WERI-Rb-1 (cell line): ENCODE measurements around the gene PDCD1LG2.

Experiments
- DNase-seq: peaks from one replicate; pipeline ENCODE4 v3.0.0-alpha.2; 2020
- H3K27ac ChIP-seq: fragments of 250-450 bp; sonication (Bioruptor Pico); 2 replicates; pipeline ENCODE4 v1.5.1; 2020; ENCODE audit warnings: mild to moderate bottlenecking, moderate library complexity
- H3K27me3 ChIP-seq: fragments of 250-450 bp; sonication (Bioruptor Pico); 2 replicates; pipeline ENCODE4 v1.5.1; 2021; ENCODE audit warnings: mild to moderate bottlenecking, low read depth, moderate library complexity; ENCODE audit not compliant: insufficient read depth, severe bottlenecking
- H3K36me3 ChIP-seq: fragments of 250-450 bp; sonication (Bioruptor Pico); 2 replicates; pipeline ENCODE4 v1.5.1; 2020; ENCODE audit warnings: mild to moderate bottlenecking, moderate library complexity
- H3K4me3 ChIP-seq: 2 replicates; pipeline ENCODE4 v1.5.1; 2011; ENCODE audit warnings: low read depth, mild to moderate bottlenecking, control low read depth, low read length
- H3K9me3 ChIP-seq: fragments of 250-450 bp; sonication (Bioruptor Pico); 2 replicates; pipeline ENCODE4 v1.5.1; 2021; ENCODE audit warnings: mild to moderate bottlenecking, moderate library complexity; ENCODE audit not compliant: severe bottlenecking
- TF ChIP-seq, protein P1 (sequence below): IDR thresholded peaks from 2 replicates; pipeline ENCODE4 v1.5.1; 2011; ENCODE audit warnings: low read depth, mild to moderate bottlenecking, control low read depth, inconsistent platforms, low read length

The PDCD1LG2 gene

DNA sequence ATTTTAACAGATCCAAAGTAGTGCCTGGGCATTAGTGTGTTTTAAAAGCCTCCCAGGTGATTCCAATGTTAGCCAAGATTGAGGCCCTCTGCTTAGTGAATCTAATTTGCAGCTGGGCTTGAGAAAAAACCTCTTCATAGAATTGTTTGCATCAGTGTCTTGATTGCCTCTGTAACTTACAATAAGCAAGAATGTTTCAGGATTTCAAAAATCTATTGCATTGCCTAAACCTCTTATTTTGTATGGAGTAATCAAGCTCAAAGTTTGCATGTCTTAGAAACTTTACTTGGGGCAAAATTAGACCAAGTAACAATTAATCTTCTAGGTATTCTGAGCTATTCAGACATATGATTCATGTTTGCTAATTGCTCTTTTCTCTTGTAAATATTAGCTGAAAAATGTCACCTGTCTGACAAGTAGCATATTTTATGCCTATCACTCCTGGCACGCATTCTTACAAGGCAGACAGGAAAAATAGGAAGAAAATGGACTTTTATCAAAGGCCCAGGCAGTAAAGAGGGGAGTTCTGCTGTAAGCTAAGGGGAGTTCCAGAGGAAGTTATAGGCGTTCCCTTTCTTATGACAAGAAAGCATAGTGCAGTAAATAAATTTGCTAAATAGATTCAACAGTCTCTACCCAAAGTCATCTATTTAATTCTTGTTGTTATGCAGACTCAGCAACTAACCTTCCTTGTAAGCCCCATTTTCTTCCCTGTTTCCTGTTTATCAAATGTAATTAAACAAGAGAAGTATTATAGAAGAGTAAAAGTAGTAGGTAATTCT, 21.0 kb downstream of the PDCD1LG2 start:
- H3K36me3 ChIP-seq = no peaks in the 10 kb centered on the region
- TF ChIP-seq, protein P1, sequence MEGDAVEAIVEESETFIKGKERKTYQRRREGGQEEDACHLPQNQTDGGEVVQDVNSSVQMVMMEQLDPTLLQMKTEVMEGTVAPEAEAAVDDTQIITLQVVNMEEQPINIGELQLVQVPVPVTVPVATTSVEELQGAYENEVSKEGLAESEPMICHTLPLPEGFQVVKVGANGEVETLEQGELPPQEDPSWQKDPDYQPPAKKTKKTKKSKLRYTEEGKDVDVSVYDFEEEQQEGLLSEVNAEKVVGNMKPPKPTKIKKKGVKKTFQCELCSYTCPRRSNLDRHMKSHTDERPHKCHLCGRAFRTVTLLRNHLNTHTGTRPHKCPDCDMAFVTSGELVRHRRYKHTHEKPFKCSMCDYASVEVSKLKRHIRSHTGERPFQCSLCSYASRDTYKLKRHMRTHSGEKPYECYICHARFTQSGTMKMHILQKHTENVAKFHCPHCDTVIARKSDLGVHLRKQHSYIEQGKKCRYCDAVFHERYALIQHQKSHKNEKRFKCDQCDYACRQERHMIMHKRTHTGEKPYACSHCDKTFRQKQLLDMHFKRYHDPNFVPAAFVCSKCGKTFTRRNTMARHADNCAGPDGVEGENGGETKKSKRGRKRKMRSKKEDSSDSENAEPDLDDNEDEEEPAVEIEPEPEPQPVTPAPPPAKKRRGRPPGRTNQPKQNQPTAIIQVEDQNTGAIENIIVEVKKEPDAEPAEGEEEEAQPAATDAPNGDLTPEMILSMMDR = no peak
- no peak overlapping the region for H3K27ac ChIP-seq

DNA sequence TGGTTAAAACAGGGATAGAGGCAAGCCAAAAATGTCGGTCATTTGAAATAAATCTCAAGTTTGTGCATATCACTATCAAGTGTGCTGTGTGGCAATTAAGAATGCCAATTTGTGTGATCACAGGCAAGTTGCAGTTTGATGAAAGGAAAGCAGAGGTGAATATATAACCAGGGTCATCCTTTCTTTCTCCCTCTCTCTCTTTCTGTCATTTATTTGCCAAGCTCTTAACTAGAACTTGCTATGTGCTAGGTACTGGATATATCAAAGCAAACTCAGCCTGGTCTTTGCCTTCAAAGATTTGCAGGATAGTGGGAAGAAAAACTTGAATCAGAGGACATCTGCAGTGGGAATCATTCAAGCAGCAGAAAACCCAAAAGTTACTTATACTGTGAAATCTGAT, 22.0 kb downstream of the PDCD1LG2 start:
- Histone ChIP-seq H3K27me3 (no peaks in the 10 kb centered on the region), H3K27ac (no peak overlapping the region), H3K4me3 (no peak overlapping the region), H3K9me3 (no peaks in the 10 kb centered on the region), H3K36me3 (no peaks in the 10 kb centered on the region)
- TF ChIP-seq, protein P1 = no peak
- DNase-seq = no peak

More for the DNA sequence above, 21.0 kb downstream of the PDCD1LG2 start:
- no peak for DNase-seq
- H3K27me3 ChIP-seq = no peaks in the 10 kb centered on the region
- no peak overlapping the region for H3K4me3 ChIP-seq
- H3K9me3 ChIP-seq = no peaks in the 10 kb centered on the region

DNA sequence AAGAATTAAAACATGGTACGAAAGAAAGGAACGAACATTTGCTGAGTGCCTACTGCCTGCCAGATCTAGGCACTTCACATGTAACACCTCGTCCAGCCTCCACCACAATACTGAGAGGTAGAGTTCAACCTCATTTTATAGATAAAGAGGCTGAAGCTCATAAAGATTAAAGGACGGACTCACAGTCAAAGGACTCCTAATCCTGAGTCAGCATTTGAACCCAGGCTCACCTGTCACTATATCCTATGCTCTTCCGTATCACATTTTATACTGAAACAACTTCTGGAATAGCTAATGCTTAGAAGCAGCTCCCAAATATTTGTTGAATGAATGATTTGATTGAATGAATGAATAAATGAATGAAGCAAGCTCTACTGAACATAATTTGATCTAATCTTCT, 22.5 kb downstream of the PDCD1LG2 start:
- no peak for DNase-seq
- Histone ChIP-seq H3K36me3 (no peaks in the 10 kb centered on the region), H3K27ac (no peak overlapping the region), H3K9me3 (no peaks in the 10 kb centered on the region), H3K27me3 (no peaks in the 10 kb centered on the region), H3K4me3 (no peak overlapping the region)
- TF ChIP-seq, protein P1 = no peak

DNA sequence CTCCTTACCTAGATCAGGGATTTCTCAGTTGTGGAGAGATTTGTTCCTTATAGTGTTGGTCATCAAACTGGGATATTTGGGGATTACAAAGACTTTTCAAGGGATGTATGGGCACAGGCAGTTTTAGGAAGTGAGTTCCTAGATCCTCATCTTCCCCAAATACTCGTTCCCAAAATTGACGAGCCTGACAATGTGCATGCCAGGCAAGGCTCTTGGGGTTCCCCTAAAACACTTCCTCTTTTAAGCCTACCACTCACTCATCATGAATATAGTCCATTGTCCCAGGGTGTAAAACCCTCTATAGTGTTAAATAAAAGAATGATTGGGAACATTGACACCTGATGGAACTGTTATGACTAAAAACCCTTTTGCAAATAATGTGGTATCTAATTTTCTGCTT, 26.4 kb downstream of the PDCD1LG2 start:
- Histone ChIP-seq H3K36me3 (no peaks in the 10 kb centered on the region), H3K27me3 (no peaks in the 10 kb centered on the region), H3K4me3 (no peak overlapping the region), H3K9me3 (no peaks in the 10 kb centered on the region), H3K27ac (no peak overlapping the region)
- TF ChIP-seq, protein P1 = no peak
- no peak for DNase-seq

- TF ChIP-seq, protein P1 = no peak
- Histone ChIP-seq H3K27me3 (no peaks in the 10 kb centered on the region), H3K36me3 (no peaks in the 10 kb centered on the region), H3K9me3 (no peaks in the 10 kb centered on the region), H3K27ac (no peak overlapping the region), H3K4me3 (no peak overlapping the region)
- DNase-seq = no peak
These were observed 33.8 kb downstream of the PDCD1LG2 start for GRCh38 chr9:5543875-5544702.
